ES-I3 (cell line): Measurements from ENCODE around the gene PRIMPOL.
"Not testable (repeated sequence)": the region's sequence is repeated elsewhere in the genome, so short reads cannot be mapped to it uniquely, and the experiment has no call there.

Experiments used
- H3K36me3 ChIP-seq: 2 replicates; pipeline ENCODE4 v1.6.1; 2013; ENCODE audit warnings: mild to moderate bottlenecking, low read length, control low read depth, moderate library complexity; ENCODE audit not compliant: insufficient read depth
- H3K4me1 ChIP-seq: 2 replicates; pipeline ENCODE4 v1.6.1; 2013; ENCODE audit warnings: mild to moderate bottlenecking, control low read depth, low read length; ENCODE audit not compliant: insufficient read depth
- H3K9ac ChIP-seq: 2 replicates; pipeline ENCODE4 v1.6.1; 2013; ENCODE audit warnings: low read depth, mild to moderate bottlenecking, low read length, moderate library complexity
- H3K9me3 ChIP-seq: 2 replicates; pipeline ENCODE4 v1.6.1; 2013; ENCODE audit warnings: mild to moderate bottlenecking, low read length, moderate library complexity; ENCODE audit not compliant: control insufficient read depth, insufficient read depth

The PRIMPOL gene

GRCh38 chr4:184649026-184649970, at the start of gene PRIMPOL, which contains the start of gene CASP3:
Gene PRIMPOL, plus strand, starts transcription at chr4:184649738. Its CDS starts 7,403 bp downstream, at chr4:184657141.
Gene CASP3, minus strand, starts transcription at chr4:184649447. Its CDS starts 10,994 bp downstream, at chr4:184638453.
- H3K36me3 ChIP-seq: peaks cover 9% of the 10 kb centered on the region; the same call in 1 of the 2 replicates
- H3K4me1 ChIP-seq: peaks cover 17% of the 10 kb centered on the region
- peak within 1 kb of the TSS; percentile 93 for H3K9ac ChIP-seq
- H3K9me3 ChIP-seq: no peaks in the 10 kb centered on the region

GRCh38 chr4:184600982-184601381, 48.6 kb upstream of the PRIMPOL start:
- H3K36me3 ChIP-seq, H3K9ac ChIP-seq, H3K4me1 ChIP-seq, H3K9me3 ChIP-seq: not testable (repeated sequence)

- not testable (repeated sequence) for H3K9me3 ChIP-seq, H3K36me3 ChIP-seq, H3K9ac ChIP-seq, H3K4me1 ChIP-seq
These were observed 46.7 kb upstream of the PRIMPOL start for GRCh38 chr4:184602857-184603256.

GRCh38 chr4:184607429-184607828, 42.1 kb upstream of the PRIMPOL start:
- H3K9ac ChIP-seq, H3K4me1 ChIP-seq, H3K9me3 ChIP-seq, H3K36me3 ChIP-seq: not testable (repeated sequence)

GRCh38 chr4:184612074-184612473, 37.5 kb upstream of the PRIMPOL start:
- H3K4me1 ChIP-seq: peaks cover 10% of the 10 kb centered on the region
- H3K36me3 ChIP-seq: no peaks in the 10 kb centered on the region
- no peaks in the 10 kb centered on the region for H3K9me3 ChIP-seq
- H3K9ac ChIP-seq: no peak overlapping the region

- Histone ChIP-seq H3K4me1 (peaks cover 14% of the 10 kb centered on the region), H3K36me3 (no peaks in the 10 kb centered on the region), H3K9me3 (no peaks in the 10 kb centered on the region; the same call in 1 of the 2 replicates), H3K9ac (no peak overlapping the region)
These were observed 36.1 kb upstream of the PRIMPOL start for GRCh38 chr4:184613405-184613804.

- Histone ChIP-seq H3K9ac (no peak overlapping the region), H3K36me3 (no peaks in the 10 kb centered on the region), H3K4me1 (peaks cover 14% of the 10 kb centered on the region), H3K9me3 (no peaks in the 10 kb centered on the region; the same call in 1 of the 2 replicates)
These were observed 35.0 kb upstream of the PRIMPOL start for GRCh38 chr4:184614509-184614908.

- not testable (repeated sequence) for H3K36me3 ChIP-seq, H3K9ac ChIP-seq, H3K9me3 ChIP-seq
- H3K4me1 ChIP-seq: peaks cover 14% of the 10 kb centered on the region
These were observed 33.4 kb upstream of the PRIMPOL start for GRCh38 chr4:184616168-184616567.

- Histone ChIP-seq H3K9me3 (no peaks in the 10 kb centered on the region; the same call in 1 of the 2 replicates), H3K36me3 (no peaks in the 10 kb centered on the region), H3K4me1 (peaks cover 12% of the 10 kb centered on the region), H3K9ac (no peak overlapping the region; the same call in 1 of the 2 replicates)
These were observed 32.6 kb upstream of the PRIMPOL start for GRCh38 chr4:184616633-184617551.

- H3K9me3 ChIP-seq: no peaks in the 10 kb centered on the region; the same call in 1 of the 2 replicates
- H3K36me3 ChIP-seq: no peaks in the 10 kb centered on the region
- H3K4me1 ChIP-seq: peaks cover 10% of the 10 kb centered on the region
- no peak overlapping the region for H3K9ac ChIP-seq
These were observed 31.8 kb upstream of the PRIMPOL start for GRCh38 chr4:184617600-184618196.

GRCh38 chr4:184620212-184620867, 29.2 kb upstream of the PRIMPOL start:
- no peaks in the 10 kb centered on the region for H3K36me3 ChIP-seq

GRCh38 chr4:184621518-184621917, 28.0 kb upstream of the PRIMPOL start:
- Histone ChIP-seq H3K36me3 (peaks cover 3% of the 10 kb centered on the region; the same call in 1 of the 2 replicates), H3K9me3 (peaks cover 4% of the 10 kb centered on the region), H3K4me1 (peaks cover 10% of the 10 kb centered on the region), H3K9ac (no peak overlapping the region)

More at GRCh38 chr4:184620212-184620867, 29.2 kb upstream of the PRIMPOL start:
- no peaks in the 10 kb centered on the region; the same call in 1 of the 2 replicates for H3K9me3 ChIP-seq
- H3K4me1 ChIP-seq: peaks cover 10% of the 10 kb centered on the region
- H3K9ac ChIP-seq: no peak overlapping the region

GRCh38 chr4:184624504-184624903, 25.0 kb upstream of the PRIMPOL start:
- H3K4me1 ChIP-seq, H3K9me3 ChIP-seq, H3K36me3 ChIP-seq, H3K9ac ChIP-seq: not testable (repeated sequence)
